NOMO-1 (cell line): ENCODE data around the gene HTATSF1.

Experiments
- DNase-seq, 2 experiments: peaks; one replicate each; lab custom pipeline; 2025; ENCODE audit not compliant: unreplicated experiment in 2 of 2; lab: John Stamatoyannopoulos, UW

Gene HTATSF1

DNA sequence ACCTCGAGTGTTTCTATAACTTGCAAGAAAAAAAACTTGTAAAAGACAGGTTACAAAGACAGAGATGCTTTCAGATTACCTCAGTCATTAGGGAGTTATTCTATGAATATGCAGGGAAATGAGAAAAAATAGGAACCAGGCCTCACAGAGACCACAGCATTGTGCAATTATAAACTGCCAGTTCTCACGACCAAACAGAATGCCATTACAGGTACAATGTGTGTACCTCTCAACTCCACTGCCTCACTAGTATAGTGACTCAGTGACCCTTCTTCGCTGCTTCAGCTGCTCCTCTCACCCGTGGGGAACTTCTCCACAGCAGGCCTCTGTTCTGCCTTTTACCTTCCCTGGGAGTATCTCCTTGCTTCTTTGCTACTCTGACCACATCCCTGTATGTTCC, 2.3 kb upstream of the HTATSF1 start:
- peak; percentile 56 to 87 for DNase-seq

DNA sequence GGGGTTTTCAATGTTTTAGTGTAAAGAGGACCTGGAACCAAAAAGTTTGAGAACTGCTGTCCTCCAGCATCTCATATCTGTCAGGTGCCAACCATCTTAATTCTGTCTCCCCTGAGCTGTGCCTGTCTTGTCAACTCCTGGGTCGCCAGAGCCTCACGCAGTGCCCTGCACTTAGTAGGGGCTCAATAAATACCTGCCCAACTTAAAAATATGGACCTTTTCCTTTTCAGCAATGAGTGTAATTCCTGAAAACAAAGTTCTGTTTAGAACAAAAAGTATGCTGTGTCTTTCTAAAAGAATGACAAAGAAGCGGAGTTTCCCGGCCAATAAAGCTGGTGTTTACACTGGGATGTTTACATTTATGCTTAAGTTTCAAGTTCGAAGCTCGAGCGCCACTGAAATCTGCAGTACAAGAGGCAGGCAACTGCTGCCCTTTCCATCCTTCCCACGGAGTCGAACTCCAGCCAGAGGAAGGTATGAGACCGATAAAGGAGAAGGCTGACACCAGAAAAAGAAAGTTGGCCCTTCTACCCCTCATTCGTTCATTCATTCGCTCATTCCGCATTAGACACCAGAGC, 1.1 kb upstream of the HTATSF1 start:
- no peak for DNase-seq

DNA sequence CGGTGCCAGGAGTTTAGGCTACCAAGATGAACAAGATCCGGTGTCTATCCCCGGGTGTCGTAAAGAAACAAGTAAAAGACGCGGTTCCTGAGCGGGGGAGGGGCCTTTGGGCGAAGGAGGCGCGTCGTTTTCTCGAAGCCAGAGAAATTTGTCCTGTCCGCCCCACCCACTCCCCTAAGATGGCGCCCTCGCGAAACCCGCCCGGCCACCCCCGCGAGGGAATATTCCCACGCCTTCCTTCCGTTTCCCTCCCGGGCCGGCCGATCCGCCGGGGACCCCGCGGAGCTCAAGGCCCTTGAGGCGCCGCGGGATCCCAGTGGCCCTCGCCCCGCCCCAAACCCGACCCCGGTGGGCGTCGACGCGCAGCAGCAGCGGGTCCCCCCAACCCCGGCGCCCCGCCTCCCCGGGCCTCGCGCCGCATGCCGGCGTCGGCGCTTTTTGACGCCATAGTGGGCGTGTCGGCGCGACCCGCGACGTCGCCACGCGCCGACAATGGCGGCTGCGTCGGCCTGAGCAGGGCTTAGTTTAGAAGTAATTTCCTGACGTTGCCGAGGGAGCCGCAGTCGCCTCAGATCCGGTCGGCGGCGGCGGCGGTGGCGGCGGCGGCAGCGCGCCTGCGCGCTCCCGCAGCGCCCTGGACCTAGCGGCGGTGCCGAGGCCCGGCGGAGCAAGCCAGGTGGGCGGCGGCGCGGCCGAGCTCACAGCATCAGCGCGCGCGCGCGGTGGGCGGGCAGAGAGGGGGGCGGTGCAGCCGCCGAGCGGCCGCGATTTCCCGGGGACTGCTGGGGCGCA, 432 bp upstream of the HTATSF1 start:
- DNase-seq: peak; percentile 80 to 91

DNA sequence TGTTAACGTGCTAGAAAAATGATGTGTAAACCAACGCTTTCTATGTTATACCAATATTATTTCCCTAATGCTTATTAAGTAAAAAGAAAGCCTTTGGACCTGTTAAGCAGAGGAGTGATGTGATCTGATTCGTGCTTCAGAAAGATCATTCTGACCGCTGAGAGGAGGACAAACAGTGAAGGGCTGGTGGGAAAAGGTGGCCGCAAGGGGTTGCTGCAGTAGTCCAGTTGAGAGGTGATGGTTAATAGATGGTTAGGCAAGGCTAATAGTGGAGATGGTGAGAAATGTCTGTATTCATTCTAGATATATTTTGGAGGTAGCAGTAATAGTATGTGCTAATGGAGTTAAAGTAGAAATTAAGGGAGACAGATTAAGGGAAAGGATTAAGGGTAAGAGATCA, 21.7 kb downstream of the HTATSF1 start:
- no peak for DNase-seq

DNA sequence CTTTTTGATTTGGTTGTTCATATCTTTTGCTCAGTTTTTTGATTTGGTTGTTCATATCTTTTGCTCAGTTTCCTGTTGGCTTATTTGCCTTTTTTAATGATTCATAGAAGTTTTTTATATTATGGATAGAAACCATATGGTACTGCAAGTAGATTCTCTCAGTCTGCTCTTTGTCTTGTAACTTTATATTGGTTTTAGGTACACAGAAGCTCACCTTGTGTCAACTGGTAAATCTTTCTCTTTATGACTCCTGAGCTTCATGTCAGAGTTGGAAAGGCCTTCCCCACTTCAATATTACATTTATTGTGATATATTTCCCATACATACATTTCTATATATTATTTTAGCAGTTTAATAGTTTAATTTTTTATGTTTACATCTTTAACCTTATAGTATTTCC, 26.4 kb downstream of the HTATSF1 start:
- no peak for DNase-seq

DNA sequence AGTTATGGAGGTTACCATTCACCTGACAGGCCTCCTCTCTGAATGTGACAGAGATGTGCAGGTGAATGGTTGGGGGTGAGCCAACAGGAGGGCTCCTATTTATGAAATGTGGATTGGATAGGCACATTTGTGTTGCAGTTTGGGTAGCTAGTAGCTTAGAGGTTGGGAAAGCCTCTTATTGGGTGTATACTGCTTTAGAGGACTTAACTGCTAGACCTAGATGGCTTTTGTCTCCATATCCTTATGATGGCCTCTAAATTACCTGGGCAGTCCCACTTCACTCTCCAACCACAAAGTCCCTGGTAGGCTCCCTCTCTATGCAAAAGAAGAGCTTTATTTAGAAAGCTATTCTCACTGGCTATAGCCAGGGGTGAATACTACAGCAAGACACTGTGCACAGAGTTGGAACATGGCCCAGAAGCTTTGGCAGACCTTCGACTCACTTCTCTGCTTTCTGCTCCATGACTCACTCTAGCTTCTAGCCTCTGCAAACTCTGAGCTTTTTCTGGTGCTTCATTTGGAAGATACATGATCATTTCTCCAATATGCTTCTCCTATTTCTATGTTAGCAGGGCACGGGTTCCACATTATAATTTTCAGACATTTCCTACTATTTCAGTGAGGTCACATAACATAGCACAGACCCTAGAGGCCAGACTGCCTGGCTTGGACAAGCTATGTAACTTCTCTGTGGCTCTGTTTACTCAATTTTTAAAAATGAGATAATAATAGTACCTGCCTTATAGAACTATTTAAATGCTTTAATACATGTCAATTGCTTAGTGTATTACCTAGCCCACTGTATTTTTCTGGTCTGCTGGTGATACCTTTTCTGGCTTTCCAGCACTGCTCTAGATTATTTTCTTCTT, 28.6 kb downstream of the HTATSF1 start:
- DNase-seq: no peak

DNA sequence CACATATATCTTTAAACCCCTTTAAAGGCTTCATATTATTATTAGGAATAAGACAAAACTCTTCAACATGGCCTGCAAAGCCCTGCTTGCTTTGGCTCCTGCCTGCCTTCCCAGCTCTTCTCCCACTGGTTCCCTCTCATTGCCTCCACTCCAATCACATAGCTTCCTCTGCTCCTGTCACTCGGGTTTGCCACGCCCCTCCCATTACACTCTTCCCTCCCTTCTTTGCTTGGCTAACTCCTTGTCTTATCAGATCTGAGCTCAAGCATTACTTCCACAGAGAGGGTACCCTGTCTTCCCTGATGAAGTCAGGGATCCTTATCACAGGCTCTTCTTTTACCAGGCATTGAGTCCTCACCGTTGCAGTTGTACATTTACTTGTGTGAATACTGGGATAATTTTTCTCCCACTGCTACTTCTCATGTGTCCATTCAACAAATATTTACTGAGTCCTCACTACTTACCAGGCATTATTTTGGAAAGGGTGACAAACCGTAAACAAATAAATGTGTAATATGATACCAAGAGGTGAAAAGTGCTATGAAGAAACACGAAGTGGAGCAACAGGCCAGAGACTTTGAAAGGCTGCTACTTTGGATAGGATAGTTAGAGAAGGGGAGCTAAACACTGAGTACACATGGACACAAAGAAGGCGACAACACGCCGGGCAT, 31.4 kb downstream of the HTATSF1 start:
- no peak for DNase-seq

DNA sequence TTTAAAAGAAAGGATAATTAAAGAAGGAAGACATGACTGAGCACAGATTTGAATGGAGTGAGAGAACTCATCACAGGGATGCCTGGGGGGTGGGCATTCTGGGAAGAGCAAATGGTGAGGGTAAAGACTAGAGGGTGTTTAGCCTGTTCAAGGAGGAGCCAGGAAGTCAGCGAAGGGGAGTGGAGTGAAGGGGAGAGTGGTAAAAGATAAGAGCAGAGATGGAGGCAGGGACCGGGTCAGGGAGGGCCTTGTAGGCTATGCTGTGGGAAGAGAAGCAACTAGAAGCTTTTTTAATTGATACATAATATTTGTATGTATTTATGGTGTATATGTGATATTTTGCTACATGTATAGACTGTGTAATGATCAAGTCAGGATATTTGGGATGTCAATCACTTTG, 32.4 kb downstream of the HTATSF1 start:
- DNase-seq: no peak

DNA sequence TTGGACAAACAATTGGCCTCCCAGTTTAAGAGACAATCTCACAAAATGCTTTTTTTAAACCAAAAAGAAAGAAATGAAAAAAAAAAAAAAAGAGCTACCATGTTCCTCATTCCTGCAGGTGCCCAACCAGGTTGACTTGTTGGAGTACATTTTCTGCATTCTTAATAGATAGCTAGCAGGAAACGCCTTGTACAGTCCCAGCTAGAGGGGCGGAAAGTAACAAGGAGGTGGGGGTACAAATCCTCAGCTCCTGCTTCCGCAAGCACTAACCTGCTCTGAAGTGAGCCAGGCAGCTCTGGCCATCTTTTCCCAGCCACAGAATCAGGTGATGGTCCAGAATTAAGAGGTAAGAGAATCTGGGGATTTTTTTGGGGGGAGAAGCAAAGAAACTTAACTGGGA, 34.6 kb downstream of the HTATSF1 start, which contains the start of gene VGLL1:
VGLL1 (plus strand) TSS at position 265 of the 400 bp plus-strand sequence. CDS start 3,806 bp downstream, outside the sequence.
- no peak for DNase-seq

DNA sequence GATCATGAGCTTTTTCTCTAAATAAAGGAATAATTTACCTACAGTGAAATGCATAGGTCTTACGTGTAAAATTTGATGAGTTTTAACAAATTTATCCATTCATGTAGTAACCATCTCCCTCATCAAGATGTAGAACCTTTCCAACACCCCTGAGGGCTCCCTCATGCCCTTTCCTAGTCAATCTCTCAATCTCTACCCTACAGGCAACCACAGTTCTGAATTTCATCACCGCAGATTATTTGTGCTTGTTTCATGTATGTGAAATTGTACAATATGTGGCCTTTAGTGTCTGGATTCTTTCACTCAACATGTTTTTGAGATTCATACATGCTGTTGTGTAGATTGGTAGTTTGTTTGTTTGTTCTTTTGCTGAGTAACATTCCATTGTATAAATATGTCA, 36.7 kb downstream of the HTATSF1 start:
- no peak for DNase-seq

DNA sequence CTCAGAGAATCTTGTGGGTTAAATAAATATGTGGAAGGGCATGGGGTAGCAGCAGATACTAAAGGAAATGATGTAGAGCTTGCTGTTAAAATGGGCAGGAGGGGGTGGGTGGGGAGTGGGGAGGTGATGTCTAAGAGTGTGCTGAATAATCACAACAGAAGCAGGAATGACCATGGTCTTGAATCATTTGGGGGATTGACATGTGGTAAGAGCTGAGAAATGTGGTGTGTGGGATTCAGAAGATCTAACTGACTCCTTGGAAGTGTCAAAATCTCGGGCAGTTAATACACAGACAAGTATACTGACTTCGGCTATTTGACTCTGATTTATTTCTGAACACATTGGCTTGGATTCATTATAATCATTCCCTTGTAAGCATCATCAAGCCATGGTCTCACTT, 41.4 kb downstream of the HTATSF1 start:
- DNase-seq: no peak

DNA sequence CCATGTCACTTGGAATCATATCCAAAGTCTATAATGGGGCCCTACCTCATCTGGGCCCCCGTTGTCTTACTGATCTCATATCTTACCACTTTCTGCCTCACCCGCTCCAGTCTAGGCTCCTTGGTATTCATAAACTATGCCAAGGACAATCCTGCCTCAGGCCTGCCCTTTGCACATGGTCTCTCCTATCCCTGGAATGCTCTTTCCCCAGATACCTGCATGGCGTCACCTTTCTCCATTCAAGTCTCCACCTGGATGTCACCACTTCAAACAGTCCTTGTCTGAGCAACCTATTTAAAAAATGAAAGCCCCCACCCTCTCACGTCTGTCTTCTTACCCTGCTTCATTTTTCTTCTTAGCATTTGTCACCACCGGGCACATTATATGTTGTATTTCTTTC, 42.8 kb downstream of the HTATSF1 start:
- DNase-seq: no peak

DNA sequence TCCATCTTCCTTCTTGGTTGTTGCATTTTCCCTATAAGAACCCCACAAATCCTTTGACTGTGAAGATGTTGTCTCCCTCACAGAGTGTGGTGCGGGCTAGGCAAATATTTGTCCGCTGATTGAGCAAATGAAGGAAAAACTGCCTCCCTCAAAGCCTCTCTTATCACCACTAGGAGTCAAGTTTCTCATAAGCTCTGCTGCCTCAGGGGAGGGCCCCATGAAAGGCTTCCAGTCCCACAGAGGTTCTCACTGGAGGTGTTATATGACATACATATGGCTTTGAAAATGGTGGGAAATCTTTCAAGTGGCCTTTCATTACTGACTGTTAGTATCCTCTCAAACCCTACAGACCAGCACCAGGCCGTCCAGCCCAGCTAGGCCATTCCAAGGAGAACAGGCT, 43.9 kb downstream of the HTATSF1 start:
- DNase-seq: no peak

DNA sequence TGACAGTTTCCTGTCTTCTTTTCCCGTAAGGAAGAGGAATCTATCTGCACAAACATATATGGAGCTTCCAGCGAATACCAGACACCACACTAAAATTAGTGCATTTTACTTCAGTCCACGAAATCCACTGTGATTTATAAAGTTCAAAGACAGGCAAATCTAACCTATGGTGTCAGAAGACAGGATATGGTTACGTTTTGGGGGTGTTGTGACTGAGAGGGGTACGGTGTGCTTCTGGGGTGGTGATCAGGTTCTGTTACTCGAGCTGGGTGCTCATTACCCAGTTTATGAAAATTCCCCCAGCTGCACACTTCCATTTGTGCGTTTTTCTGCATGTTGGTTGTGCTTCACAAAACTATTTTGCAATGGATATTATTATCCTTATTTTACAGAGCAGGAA, 44.9 kb downstream of the HTATSF1 start:
- no peak for DNase-seq

DNA sequence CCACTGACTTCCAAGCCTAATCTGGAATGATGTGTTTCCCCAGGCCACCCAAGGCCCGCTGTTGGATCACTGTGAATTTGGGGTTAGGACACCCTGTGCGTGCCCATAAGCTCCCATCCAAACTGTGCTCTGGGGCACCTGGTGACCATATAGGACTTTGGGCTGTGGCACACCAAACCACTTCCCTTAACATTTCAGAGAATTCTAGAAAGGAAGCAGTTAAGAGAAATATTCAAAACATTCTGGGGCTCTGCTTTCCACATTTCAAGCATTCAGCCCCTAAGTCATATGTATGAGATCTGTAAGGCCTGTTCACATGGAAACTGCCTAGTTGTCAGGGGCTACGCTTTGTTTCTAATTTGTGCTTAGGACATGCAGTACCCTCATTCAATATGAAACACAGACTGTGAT, 49.0 kb downstream of the HTATSF1 start:
- no peak for DNase-seq

DNA sequence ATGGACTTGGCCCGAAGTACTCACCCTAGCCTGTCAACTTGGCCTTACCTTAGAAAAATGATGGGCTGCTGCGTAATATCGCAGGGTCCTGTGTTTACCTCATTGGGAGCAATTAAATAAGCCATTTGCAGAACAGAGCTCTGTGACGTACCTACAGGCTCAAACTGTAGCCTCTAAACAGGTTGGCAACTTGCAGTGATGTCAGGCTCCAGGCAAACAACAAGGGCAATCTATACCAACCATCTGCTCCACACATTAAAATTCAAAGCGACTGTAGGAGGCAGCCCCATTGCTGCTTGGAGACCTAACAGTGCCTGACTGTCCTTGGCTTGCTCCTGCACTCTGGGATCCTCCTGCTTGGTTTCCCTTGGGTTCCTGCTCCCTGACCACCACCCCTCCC, 51.8 kb downstream of the HTATSF1 start:
- DNase-seq: no peak

DNA sequence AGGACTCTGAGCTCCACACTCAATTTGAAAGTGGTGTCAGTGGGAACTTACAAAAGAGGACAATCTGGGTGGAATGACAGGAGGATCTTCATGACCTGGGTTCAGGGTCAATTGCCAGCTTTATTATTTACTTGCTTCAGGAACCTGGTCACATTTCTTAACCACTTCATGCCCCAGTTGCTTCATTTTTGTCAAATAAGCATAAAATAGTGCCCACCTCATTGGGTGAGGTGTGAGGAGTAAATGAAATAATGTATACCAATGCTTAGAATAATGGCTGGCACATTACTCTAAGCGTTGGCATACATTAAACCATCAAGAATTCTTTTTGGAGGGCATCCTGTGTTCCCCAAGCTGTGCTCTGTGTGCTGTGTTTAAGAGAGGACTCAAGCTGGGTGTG, 54.0 kb downstream of the HTATSF1 start:
- no peak for DNase-seq

DNA sequence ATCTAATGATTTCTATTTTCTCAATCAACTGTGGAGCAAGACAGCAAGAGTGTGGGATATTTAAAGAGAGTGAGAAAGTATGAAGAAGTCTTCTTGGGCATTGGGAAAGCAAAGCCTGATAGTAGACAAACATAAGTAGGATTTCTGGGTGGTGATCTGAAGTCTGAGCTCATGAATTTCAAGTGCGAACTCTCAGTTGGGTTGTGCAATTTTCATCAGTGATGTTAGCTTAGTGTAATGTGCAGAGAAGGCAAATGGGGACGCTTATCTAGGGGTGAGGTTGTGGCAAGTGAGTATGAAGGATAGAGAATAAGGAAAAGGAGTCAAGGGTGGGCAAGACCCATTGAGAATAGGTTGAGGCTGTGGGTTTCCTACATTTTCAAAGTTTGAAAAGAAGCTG, 58.3 kb downstream of the HTATSF1 start:
- no peak for DNase-seq
